ENCODE data around the gene TOB1.

- TF ChIP-seq EZH2 (IDR thresholded peaks at IDR 0.05; ENCODE audit: low read length, missing control alignments) (no peak), CTCF (conservative IDR thresholded peaks at IDR 0.05 in 1 of 2, IDR thresholded peaks at IDR 0.05 in 1 of 2; ENCODE audit: low read depth in 1 of 2, low read length in 2 of 2) (no peak)
Observed at GRCh38 chr17:50848711-50849110, 17.4 kb downstream of the TOB1 start.

Data from fibroblast of lung (primary cell).